Urinary bladder (tissue), 4 donors: ENCODE measurements around the gene EXOSC3. TPM values are rescaled to one million over a fixed set of nuclear protein-coding genes. Genes with fewer than 3 reads are reported as not detected.
"Not testable (repeated sequence)": the region's sequence is repeated elsewhere in the genome, so short reads cannot be mapped to it uniquely, and the experiment has no call there.

Experiments
- DNase-seq: peaks from one replicate; pipeline ENCODE4 v3.0.0-alpha.2; 2015; ENCODE audit errors: extremely low spot score
- H3K27ac ChIP-seq: one replicate; pipeline ENCODE4 v1.5.1; 2013; ENCODE audit warnings: low read depth, mild to moderate bottlenecking, moderate library complexity
- H3K36me3 ChIP-seq: one replicate; pipeline ENCODE4 v1.6.1; 2013; ENCODE audit warnings: mild to moderate bottlenecking, moderate library complexity; ENCODE audit not compliant: insufficient read depth
- H3K4me1 ChIP-seq: one replicate; pipeline ENCODE4 v1.6.1; 2013; ENCODE audit warnings: mild to moderate bottlenecking, moderate library complexity; ENCODE audit not compliant: insufficient read depth
- H3K4me3 ChIP-seq: one replicate; pipeline ENCODE4 v1.5.1; 2013; ENCODE audit warnings: low read depth, low read length
- WGBS: extraction: QIAGEN DNeasy Blood & Tissue Kit; methylation state at CpG from one replicate; pipeline ENCODE4 v1.1.7; 2013; 5-methylcytosine and 5-hydroxymethylcytosine counted together
- polyA plus RNA-seq: library from polyadenylated mRNA; stranded (reverse); fragments of 200-250 nt; gene quantifications from one replicate; pipeline ENCODE4 v1.2.3, GENCODE V29; 2013
- total RNA-seq: library from RNA; depleted of rRNA; stranded (reverse); fragments of >200 nt; gene quantifications from one replicate; pipeline ENCODE4 v1.2.3, GENCODE V29; 2014
- donor health status: healthy with polysubstance abuse.
- donor health status: healthy.

Gene EXOSC3
- total and polyA plus RNA-seq, 2 donors, result 28.4 to 45.2 TPM

- WGBS, result 93% methylated on average over 7 of the region's 7 CpGs
- H3K36me3 ChIP-seq, result no peaks in the 10 kb centered on the region
- H3K4me3 ChIP-seq, result no peak overlapping the region
- no peaks in the 10 kb centered on the region for H3K4me1 ChIP-seq
- no peak overlapping the region for H3K27ac ChIP-seq
- DNase-seq, result no peak
These were observed 24.3 kb downstream of the EXOSC3 start for GRCh38 chr9:37760416-37761161.

- no peaks in the 10 kb centered on the region for H3K4me1 ChIP-seq
- 79% methylated on average over 3 of the region's 3 CpGs for WGBS
- no peak for DNase-seq
- H3K36me3 ChIP-seq, result no peaks in the 10 kb centered on the region
- H3K4me3 ChIP-seq, result no peak overlapping the region
- no peak overlapping the region for H3K27ac ChIP-seq
These were observed 26.1 kb downstream of the EXOSC3 start for GRCh38 chr9:37758747-37759146.

- Histone ChIP-seq H3K36me3 (no peaks in the 10 kb centered on the region), H3K4me1 (no peaks in the 10 kb centered on the region), H3K27ac (peak within 1 kb of the TSS; percentile 78), H3K4me3 (peak within 1 kb of the TSS; percentile 76)
- WGBS, result 3% methylated on average over 40 of the region's 40 CpGs
- DNase-seq, result peak; percentile 57
These were observed 31.2 kb downstream of the EXOSC3 start, which contains the start of gene TRMT10B for GRCh38 chr9:37753489-37754190. TSS of gene TRMT10B (plus strand) at chr9:37753805. CDS start at chr9:37761932, 8,127 bp downstream.

GRCh38 chr9:37752642-37753488 is 32.0 kb downstream of the EXOSC3 start:
- Histone ChIP-seq H3K36me3 (no peaks in the 10 kb centered on the region), H3K4me3 (peak overlapping the region; percentile 76), H3K27ac (no peak overlapping the region), H3K4me1 (no peaks in the 10 kb centered on the region)
- 91% methylated on average over 29 of the region's 29 CpGs for WGBS
- DNase-seq, result no peak

GRCh38 chr9:37752112-37752511 is 32.8 kb downstream of the EXOSC3 start:
- H3K27ac ChIP-seq, H3K36me3 ChIP-seq, H3K4me3 ChIP-seq, DNase-seq, H3K4me1 ChIP-seq: not testable (repeated sequence)
- 96% methylated on average over 13 of the region's 13 CpGs for WGBS

- H3K4me1 ChIP-seq, H3K27ac ChIP-seq, H3K36me3 ChIP-seq, DNase-seq, H3K4me3 ChIP-seq: not testable (repeated sequence)
- WGBS, result 93% methylated on average over 30 of the region's 30 CpGs
These were observed 33.2 kb downstream of the EXOSC3 start for GRCh38 chr9:37751704-37752103.

- Histone ChIP-seq H3K36me3 (no peaks in the 10 kb centered on the region), H3K4me1 (no peaks in the 10 kb centered on the region), H3K27ac (no peak overlapping the region), H3K4me3 (no peak overlapping the region)
- DNase-seq, result no peak
- 78% methylated on average over 6 of the region's 6 CpGs for WGBS
These were observed 33.7 kb downstream of the EXOSC3 start for GRCh38 chr9:37751186-37751585.

- DNase-seq, result no peak
- H3K4me1 ChIP-seq, result no peaks in the 10 kb centered on the region
- 63% methylated on average over 5 of the region's 5 CpGs for WGBS
- H3K4me3 ChIP-seq, result no peak overlapping the region
- no peaks in the 10 kb centered on the region for H3K36me3 ChIP-seq
- no peak overlapping the region for H3K27ac ChIP-seq
These were observed 35.7 kb downstream of the EXOSC3 start for GRCh38 chr9:37749129-37749528.

GRCh38 chr9:37747271-37747753 is 37.6 kb downstream of the EXOSC3 start:
- no peaks in the 10 kb centered on the region for H3K4me1 ChIP-seq
- no peak overlapping the region for H3K27ac ChIP-seq
- WGBS, result 34% methylated on average over 3 of the region's 3 CpGs
- H3K4me3 ChIP-seq, result no peak overlapping the region
- H3K36me3 ChIP-seq, result no peaks in the 10 kb centered on the region
- no peak for DNase-seq

GRCh38 chr9:37746448-37747270 is 38.2 kb downstream of the EXOSC3 start:
- WGBS, result 76% methylated on average over 24 of the region's 24 CpGs
- Histone ChIP-seq H3K36me3 (no peaks in the 10 kb centered on the region), H3K4me1 (no peaks in the 10 kb centered on the region), H3K27ac (no peak overlapping the region), H3K4me3 (no peak overlapping the region)
- no peak for DNase-seq

- WGBS, result 70% methylated on average over 8 of the region's 8 CpGs
- Histone ChIP-seq H3K4me3 (no peak overlapping the region), H3K27ac (no peak overlapping the region), H3K36me3 (no peaks in the 10 kb centered on the region), H3K4me1 (no peaks in the 10 kb centered on the region)
- DNase-seq, result no peak
These were observed 38.9 kb downstream of the EXOSC3 start for GRCh38 chr9:37745970-37746369.

GRCh38 chr9:37740631-37741328 is 44.1 kb downstream of the EXOSC3 start:
- H3K36me3 ChIP-seq, result no peaks in the 10 kb centered on the region
- WGBS, result 77% methylated on average over 15 of the region's 15 CpGs
- H3K27ac ChIP-seq, result no peak overlapping the region
- DNase-seq, result no peak
- H3K4me3 ChIP-seq, result no peak overlapping the region
- no peaks in the 10 kb centered on the region for H3K4me1 ChIP-seq
